Activated naive CD8-positive, alpha-beta T cell treated with anti-CD3 and anti-CD28 coated beads for 36 hours (primary cell): Measurements from ENCODE around the gene ACAD11. TPM values are rescaled to one million over a fixed set of nuclear protein-coding genes. Genes with fewer than 3 reads are reported as not detected.

Experiments used
- total RNA-seq, 2 experiments: library from RNA; stranded (reverse); gene quantifications; one replicate each; pipeline ENCODE4 v1.2.3, GENCODE V29; 2021

The ACAD11 gene
- total RNA-seq, 2 experiments from 2014 or later, result 11.3 to 12.4 TPM

Other genes with a start within 250 kb of the ACAD11 start
- 10 to 100 TPM; 31.4 to 32.1 TPM for gene DNAJC13, start 242.3 kb downstream of the ACAD11 start, total RNA-seq
- under 1 TPM; 0.10 to 0.18 TPM for gene ACKR4, start 62.5 kb downstream of the ACAD11 start, total RNA-seq
- 10 to 100 TPM; 68.9 to 77.6 TPM for gene UBA5, start 520 bp upstream of the ACAD11 start, total RNA-seq
- 1 to 10 TPM; 7.3 to 8.4 TPM for gene NPHP3, start 62.6 kb upstream of the ACAD11 start, total RNA-seq